GM12891 (cell line): ENCODE data around the gene ADGRE1.

Source experiments
- PAX5 ChIP-seq: IDR thresholded peaks from 2 replicates; pipeline ENCODE4 v1.6.1; 2011; ENCODE audit warnings: low read length, moderate library complexity, mild to moderate bottlenecking; ENCODE audit not compliant: insufficient read depth, severe bottlenecking
- POLR2A ChIP-seq: IDR thresholded peaks from 2 replicates; pipeline ENCODE4 v1.6.1; 2011; ENCODE audit warnings: low read depth, low read length, control low read depth
- POLR2AphosphoS5 ChIP-seq: IDR thresholded peaks from 2 replicates; pipeline ENCODE4 v1.6.1; 2011; ENCODE audit warnings: low read depth, low read length, control low read depth
- POU2F2 ChIP-seq: IDR thresholded peaks from 2 replicates; pipeline ENCODE4 v1.6.1; 2011; ENCODE audit warnings: low read depth, mild to moderate bottlenecking, control low read depth, low read length, moderate library complexity
- SPI1 ChIP-seq: IDR thresholded peaks from 2 replicates; pipeline ENCODE4 v1.6.1; 2011; ENCODE audit warnings: low read depth, low read length, control low read depth
- TAF1 ChIP-seq: IDR thresholded peaks from 2 replicates; pipeline ENCODE4 v1.6.1; 2011; ENCODE audit warnings: low read depth, low read length, control low read depth

DNA sequence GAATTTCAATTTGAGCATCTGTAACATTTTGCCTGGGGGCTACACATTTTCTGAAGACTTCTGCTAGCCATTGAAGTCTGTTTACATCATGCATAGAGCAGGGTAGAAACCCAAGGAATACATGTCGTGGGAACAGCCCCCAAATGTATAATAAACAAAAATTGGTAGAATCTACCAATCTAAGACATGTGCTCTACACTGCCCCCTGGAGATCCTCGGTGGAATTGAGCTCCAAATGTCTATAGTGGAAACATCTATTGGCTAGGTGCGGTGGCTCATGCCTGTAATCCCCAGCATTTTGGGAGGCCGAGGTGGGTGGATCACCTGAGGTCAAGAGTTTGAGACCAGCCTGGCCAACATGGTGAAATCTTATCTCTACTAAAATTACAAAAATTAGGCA lies 76.6 kb downstream of the ADGRE1 start:
- TF ChIP-seq POLR2A: no peak
- no peak for TF ChIP-seq POLR2AphosphoS5
- no peak for TF ChIP-seq SPI1
- no peak for TF ChIP-seq POU2F2
- TF ChIP-seq TAF1: no peak
- no peak for TF ChIP-seq PAX5
